Keratinocyte (primary cell): ENCODE measurements around the gene CENPV. TPM values are rescaled to one million over a fixed set of nuclear protein-coding genes. Genes with fewer than 3 reads are reported as not detected.

Experiments used
- DNase-seq: peaks from one replicate; pipeline ENCODE4 v3.0.0-alpha.2; 2011; ENCODE audit warnings: low read depth, missing footprints, low spot score
- FAIRE-seq: peaks from 2 replicates; lab custom pipeline; 2011; peaks lifted over from hg19 to GRCh38; lab: Jason Lieb, UNC
- H2AFZ ChIP-seq: 2 replicates; pipeline ENCODE4 v1.6.0; 2012; ENCODE audit warnings: low read length, control low read depth, inconsistent platforms; ENCODE audit not compliant: control insufficient read depth
- H3K27ac ChIP-seq: 2 replicates; pipeline ENCODE4 v1.5.1; 2011; ENCODE audit warnings: low read length; ENCODE audit not compliant: control insufficient read depth, insufficient read depth
- H3K27me3 ChIP-seq: 3 replicates; pipeline ENCODE4 v1.6.0; 2011; ENCODE audit warnings: low read length; ENCODE audit not compliant: control insufficient read depth, insufficient read depth; ENCODE audit errors: extremely low read depth
- H3K36me3 ChIP-seq, 2 experiments: 2 replicates in 1 of 2; 3 replicates in 1 of 2; pipeline ENCODE4 v1.5.1; 2011; ENCODE audit warnings: low read length in 2 of 2, mild to moderate bottlenecking in 1 of 2; ENCODE audit not compliant: control insufficient read depth in 2 of 2, insufficient read depth in 2 of 2; ENCODE audit errors: extremely low read depth in 1 of 2
- H3K4me1 ChIP-seq: 3 replicates; pipeline ENCODE4 v1.5.1; 2011; ENCODE audit warnings: low read length; ENCODE audit not compliant: control insufficient read depth, insufficient read depth; ENCODE audit errors: extremely low read depth
- H3K4me2 ChIP-seq: 3 replicates; pipeline ENCODE4 v1.6.0; 2011; ENCODE audit warnings: low read depth, low read length; ENCODE audit not compliant: control insufficient read depth, insufficient read depth; ENCODE audit errors: extremely low read depth
- H3K4me3 ChIP-seq, 3 experiments: fragments of 200-600 bp in 1 of 3; sonication (generic) in 1 of 3; 2 replicates in 2 of 3; 3 replicates in 1 of 3; pipeline ENCODE4 v1.5.1; 2011 to 2016; ENCODE audit warnings: low read length in 3 of 3, mild to moderate bottlenecking in 3 of 3, control low read depth in 2 of 3, inconsistent platforms in 1 of 3, low read depth in 1 of 3, mixed read lengths in 1 of 3, mixed run types in 1 of 3, moderate library complexity in 1 of 3; ENCODE audit not compliant: control insufficient read depth in 2 of 3, insufficient read depth in 2 of 3; ENCODE audit errors: extremely low read depth in 1 of 3
- H3K79me2 ChIP-seq: 2 replicates; pipeline ENCODE4 v1.6.0; 2012; ENCODE audit warnings: low read length; ENCODE audit not compliant: control insufficient read depth, insufficient read depth
- H3K9ac ChIP-seq: 3 replicates; pipeline ENCODE4 v1.6.0; 2011; ENCODE audit warnings: low read length; ENCODE audit not compliant: control insufficient read depth, insufficient read depth; ENCODE audit errors: extremely low read depth
- H3K9me1 ChIP-seq: 3 replicates; pipeline ENCODE4 v1.6.0; 2011; ENCODE audit warnings: low read length; ENCODE audit not compliant: control insufficient read depth, insufficient read depth; ENCODE audit errors: extremely low read depth
- H3K9me3 ChIP-seq: 2 replicates; pipeline ENCODE4 v1.5.1; 2012; ENCODE audit warnings: low read depth, low read length; ENCODE audit not compliant: control insufficient read depth
- H4K20me1 ChIP-seq: 3 replicates; pipeline ENCODE4 v1.6.0; 2011; ENCODE audit warnings: low read length; ENCODE audit not compliant: control insufficient read depth, insufficient read depth; ENCODE audit errors: extremely low read depth
- EZH2 ChIP-seq: IDR thresholded peaks from one replicate; pipeline ENCODE4 v1.6.1; 2012; ENCODE audit warnings: inconsistent platforms, mild to moderate bottlenecking, low read length, moderate library complexity
- dilution Hi-C: fragments of 300-500 bp; cut with MboI; formaldehyde crosslinking; loops from one replicate; pipeline ENCODE4 v1.7.0; 2020; ENCODE audit warnings: low sequenced_read_pairs; ENCODE audit not compliant: extremely low pct_ligation_motif_present
- polyA plus RNA-seq, 5 experiments: library from polyadenylated mRNA; depleted of rRNA in 3 of 5; stranded (reverse) in 3 of 5; stranded (forward) in 1 of 5; unstranded in 1 of 5; fragments of >200 nt; gene quantifications; 1 replicate in 1 of 5; 2 replicates in 3 of 5; 3 replicates in 1 of 5; pipeline versions ENCODE4 v1.2.1 to v1.2.3, GENCODE V29; 2011 to 2012; ENCODE audit warnings: missing spikeins in 2 of 5, low read depth in 1 of 5, low replicate concordance in 1 of 5
- TF ChIP-seq, protein P1 (sequence below), 3 experiments: IDR thresholded peaks in 1 of 3; conservative IDR thresholded peaks in 1 of 3; optimal IDR thresholded peaks in 1 of 3; 2 replicates in 2 of 3; 3 replicates in 1 of 3; pipeline versions ENCODE3 to v1.5.1; 2011; ENCODE audit warnings: low read length in 3 of 3, mild to moderate bottlenecking in 3 of 3, moderate library complexity in 2 of 3, control low read depth in 1 of 3, inconsistent platforms in 1 of 3; ENCODE audit not compliant: insufficient read depth in 2 of 3; ENCODE audit errors: extremely low read depth in 1 of 3

CENPV gene
- polyA plus RNA-seq, 1 donor (not counting 4 experiments of a cell fraction or from before 2014, with no cell fraction given): 1.5 TPM

DNA sequence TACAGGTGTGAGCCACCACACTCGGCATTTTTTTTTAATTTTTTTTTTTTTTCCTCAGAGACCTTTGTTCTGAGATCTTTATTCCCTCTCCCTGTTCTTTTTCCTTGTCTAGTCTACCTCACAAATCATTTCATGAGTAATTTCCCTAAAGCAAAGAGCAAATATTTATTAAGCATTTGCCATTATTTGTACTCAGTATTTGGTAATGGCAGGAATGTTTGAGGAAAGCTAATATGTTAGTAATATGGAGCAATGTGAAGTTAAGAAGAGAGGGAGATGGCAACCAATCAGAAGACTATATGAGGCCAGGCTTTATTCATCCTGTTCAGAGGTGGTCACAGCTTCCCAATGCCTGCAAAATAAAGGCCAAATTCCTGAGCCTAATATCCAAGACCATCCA, 13.3 kb downstream of the CENPV start:
- Histone ChIP-seq H3K27ac (no peak overlapping the region), H3K79me2 (no peaks in the 10 kb centered on the region), H4K20me1 (no peaks in the 10 kb centered on the region), H3K4me3 (no peak overlapping the region), H3K9ac (no peak overlapping the region), H3K4me2 (no peak overlapping the region), H3K9me1 (no peaks in the 10 kb centered on the region), H3K36me3 (peaks cover 2 to 8% of the 10 kb centered on the region in 2 experiments), H3K4me1 (no peaks in the 10 kb centered on the region), H3K27me3 (no peaks in the 10 kb centered on the region), H2AFZ (no peak overlapping the region), H3K9me3 (no peaks in the 10 kb centered on the region)
- DNase-seq: no peak
- no peak for FAIRE-seq
- TF ChIP-seq, protein P1, sequence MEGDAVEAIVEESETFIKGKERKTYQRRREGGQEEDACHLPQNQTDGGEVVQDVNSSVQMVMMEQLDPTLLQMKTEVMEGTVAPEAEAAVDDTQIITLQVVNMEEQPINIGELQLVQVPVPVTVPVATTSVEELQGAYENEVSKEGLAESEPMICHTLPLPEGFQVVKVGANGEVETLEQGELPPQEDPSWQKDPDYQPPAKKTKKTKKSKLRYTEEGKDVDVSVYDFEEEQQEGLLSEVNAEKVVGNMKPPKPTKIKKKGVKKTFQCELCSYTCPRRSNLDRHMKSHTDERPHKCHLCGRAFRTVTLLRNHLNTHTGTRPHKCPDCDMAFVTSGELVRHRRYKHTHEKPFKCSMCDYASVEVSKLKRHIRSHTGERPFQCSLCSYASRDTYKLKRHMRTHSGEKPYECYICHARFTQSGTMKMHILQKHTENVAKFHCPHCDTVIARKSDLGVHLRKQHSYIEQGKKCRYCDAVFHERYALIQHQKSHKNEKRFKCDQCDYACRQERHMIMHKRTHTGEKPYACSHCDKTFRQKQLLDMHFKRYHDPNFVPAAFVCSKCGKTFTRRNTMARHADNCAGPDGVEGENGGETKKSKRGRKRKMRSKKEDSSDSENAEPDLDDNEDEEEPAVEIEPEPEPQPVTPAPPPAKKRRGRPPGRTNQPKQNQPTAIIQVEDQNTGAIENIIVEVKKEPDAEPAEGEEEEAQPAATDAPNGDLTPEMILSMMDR (optimal IDR thresholded peaks at IDR 0.05 in 1 of 3, IDR thresholded peaks at IDR 0.05 in 1 of 3, conservative IDR thresholded peaks at IDR 0.05 in 1 of 3; ENCODE audit: extremely low read depth in 1 of 3, insufficient read depth in 2 of 3, low read length in 3 of 3): no peak
- no peak for TF ChIP-seq EZH2
- dilution Hi-C loops: no loop called here

DNA sequence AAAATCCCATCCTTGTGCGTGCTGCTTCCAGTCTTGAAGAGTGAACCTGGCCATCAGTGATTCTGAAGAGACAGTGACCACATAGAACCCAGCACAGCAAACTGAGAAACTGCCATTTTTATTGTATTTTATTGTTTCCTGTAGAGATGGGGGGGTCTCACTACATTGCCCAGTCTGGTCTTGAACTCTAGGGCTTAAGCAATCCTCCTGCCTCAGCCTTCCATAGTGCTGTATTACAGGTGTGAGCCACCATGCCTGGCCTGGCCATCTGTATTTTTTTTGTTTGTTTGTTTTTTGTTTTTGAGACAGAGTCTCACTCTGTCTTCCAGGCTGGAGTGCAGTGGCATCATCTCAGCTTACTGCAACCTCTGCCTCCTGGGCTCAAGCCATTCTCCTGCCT, 13.9 kb downstream of the CENPV start:
- no peaks in the 10 kb centered on the region for H3K79me2 ChIP-seq
- no peaks in the 10 kb centered on the region for H3K4me1 ChIP-seq
- dilution Hi-C loops: no loop called here
- H3K9me1 ChIP-seq: no peaks in the 10 kb centered on the region
- H3K9me3 ChIP-seq: no peaks in the 10 kb centered on the region
- TF ChIP-seq, protein P1 (optimal IDR thresholded peaks at IDR 0.05 in 1 of 3, IDR thresholded peaks at IDR 0.05 in 1 of 3, conservative IDR thresholded peaks at IDR 0.05 in 1 of 3; ENCODE audit: extremely low read depth in 1 of 3, insufficient read depth in 2 of 3, low read length in 3 of 3): no peak
- no peak for TF ChIP-seq EZH2
- no peak overlapping the region for H3K4me3 ChIP-seq
- FAIRE-seq: no peak
- H3K9ac ChIP-seq: no peak overlapping the region
- H2AFZ ChIP-seq: no peak overlapping the region
- no peaks in the 10 kb centered on the region for H3K27me3 ChIP-seq
- DNase-seq: no peak
- no peak overlapping the region for H3K4me2 ChIP-seq
- H4K20me1 ChIP-seq: no peaks in the 10 kb centered on the region
- H3K27ac ChIP-seq: no peak overlapping the region
- peaks cover 2 to 8% of the 10 kb centered on the region in 2 experiments for H3K36me3 ChIP-seq
